HCT116 (cell line): ENCODE measurements around the gene P2RX1. TPM values are rescaled to one million over a fixed set of nuclear protein-coding genes. Genes with fewer than 3 reads are reported as not detected.

ENCODE experiments used
- ATAC-seq: fragments of 200-7000 bp; cut with Tn5 transposase; 2 replicates; pipeline ENCODE4 v1.9.1; 2020; ENCODE audit warnings: mild to moderate bottlenecking, moderate library complexity
- BruUV-seq: library from RNA; stranded (reverse); fragments of 400-500 nt; replicated peaks from 2 replicates; lab custom pipeline; 2021; lab: Mats Ljungman, UMichigan
- CTCF ChIA-PET: fragments of 300-600 bp; sonication (Branson Sonifier 250); formaldehyde crosslinking; loops from one replicate; lab custom pipeline; 2021; ENCODE audit warnings: antibody characterized with exemption; lab: Charles Lee
- POLR2A ChIA-PET: fragments of 300-600, 350-600 bp; sonication (Branson Sonifier 250); formaldehyde crosslinking; loops from one replicate; lab custom pipeline; 2021; ENCODE audit warnings: antibody characterized with exemption; lab: Charles Lee
- RAD21 ChIA-PET, 2 experiments: fragments of 300-600 bp; sonication (Branson Sonifier 250); formaldehyde crosslinking; loops; one replicate each; lab custom pipeline; 2023; ENCODE audit warnings: low total read pairs in 2 of 2; ENCODE audit not compliant: uncharacterized antibody in 2 of 2, unreplicated experiment in 2 of 2, low non-redundant PET in 1 of 2; lab: Charles Lee
- DNase-seq: peaks from one replicate; pipeline ENCODE4 v3.0.0-alpha.2; 2010; ENCODE audit warnings: low read depth, low spot score
- H2AFZ ChIP-seq: fragments of 200-600 bp; shearing (Covaris generic), sonication (generic); 2 replicates; pipeline ENCODE4 v1.6.1; 2017; ENCODE audit warnings: low read depth, mixed run types, mixed read lengths, antibody characterized with exemption, low read length; ENCODE audit not compliant: poor library complexity, severe bottlenecking
- H3K27ac ChIP-seq: 2 replicates; pipeline ENCODE4 v1.5.1; 2012; ENCODE audit warnings: low read depth, low read length
- H3K27me3 ChIP-seq: fragments of 200-600 bp; sonication (generic); 2 replicates; pipeline ENCODE4 v1.6.1; 2016; ENCODE audit warnings: mixed run types, low read length, mixed read lengths; ENCODE audit not compliant: insufficient read depth
- H3K36me3 ChIP-seq, 2 experiments: fragments of 200-500 bp in 1 of 2; fragments of 200-600 bp in 1 of 2; sonication (Bioruptor generic) in 1 of 2; sonication (generic) in 1 of 2; 2 replicates each; pipeline versions ENCODE4 v1.5.1 to v1.6.1; 2014 to 2016; ENCODE audit warnings: low read length in 2 of 2, inconsistent platforms in 1 of 2, mixed read lengths in 1 of 2, mixed run types in 1 of 2; ENCODE audit not compliant: insufficient read depth in 2 of 2, control insufficient read depth in 1 of 2
- H3K4me1 ChIP-seq, 2 experiments: fragments of 200-600 bp in 1 of 2; sonication (generic) in 1 of 2; 2 replicates each; pipeline versions ENCODE4 v1.5.1 to v1.6.1; 2012 to 2017; ENCODE audit warnings: low read length in 2 of 2, inconsistent platforms in 1 of 2, mild to moderate bottlenecking in 1 of 2, mixed read lengths in 1 of 2, mixed run types in 1 of 2, moderate library complexity in 1 of 2; ENCODE audit not compliant: insufficient read depth in 2 of 2, control insufficient read depth in 1 of 2
- H3K4me2 ChIP-seq: fragments of 200-600 bp; sonication (generic); 2 replicates; pipeline ENCODE4 v1.6.1; 2017; ENCODE audit warnings: mixed run types, low read length, mixed read lengths
- H3K4me3 ChIP-seq, 2 experiments: fragments of 200-600 bp in 1 of 2; sonication (generic) in 1 of 2; replicated peaks in 1 of 2; 2 replicates each; pipeline ENCODE4 v1.5.1; 2011 to 2016; ENCODE audit warnings: low read length in 2 of 2, control low read depth in 1 of 2, low read depth in 1 of 2, mild to moderate bottlenecking in 1 of 2, mixed read lengths in 1 of 2, mixed run types in 1 of 2
- H3K79me2 ChIP-seq: fragments of 200-600 bp; sonication (generic); 2 replicates; pipeline ENCODE4 v1.6.1; 2017; ENCODE audit warnings: mild to moderate bottlenecking, mixed run types, low read length, moderate library complexity, mixed read lengths; ENCODE audit not compliant: insufficient read depth
- H3K9ac ChIP-seq: fragments of 200-600 bp; sonication (generic); 2 replicates; pipeline ENCODE4 v1.6.1; 2016; ENCODE audit warnings: low read length, mixed read lengths
- H3K9me2 ChIP-seq: fragments of 200-600 bp; sonication (generic), shearing (Covaris generic); 2 replicates; pipeline ENCODE4 v1.6.1; 2017; ENCODE audit warnings: mixed run types, mild to moderate bottlenecking, moderate library complexity; ENCODE audit not compliant: insufficient read depth
- H3K9me3 ChIP-seq, 2 experiments: fragments of 200-500 bp in 1 of 2; fragments of 200-600 bp in 1 of 2; sonication (Bioruptor generic) in 1 of 2; sonication (generic) in 1 of 2; 2 replicates each; pipeline ENCODE4 v1.6.1; 2014 to 2017; ENCODE audit warnings: low read length in 2 of 2, mixed read lengths in 2 of 2, inconsistent platforms in 1 of 2, low read depth in 1 of 2, mild to moderate bottlenecking in 1 of 2, mixed run types in 1 of 2, moderate library complexity in 1 of 2; ENCODE audit not compliant: control insufficient read depth in 1 of 2, insufficient read depth in 1 of 2
- H4K20me1 ChIP-seq: fragments of 200-600 bp; sonication (generic), shearing (Covaris generic); 2 replicates; pipeline ENCODE4 v1.6.1; 2017; ENCODE audit warnings: mixed run types, mild to moderate bottlenecking, moderate library complexity; ENCODE audit not compliant: insufficient read depth
- CBX3 ChIP-seq: IDR thresholded peaks from 2 replicates; pipeline ENCODE4 v1.6.1; 2012; ENCODE audit warnings: low read depth
- CEBPB ChIP-seq: IDR thresholded peaks from 2 replicates; pipeline ENCODE4 v1.6.1; 2012; ENCODE audit warnings: low read depth
- EGR1 ChIP-seq: IDR thresholded peaks from 2 replicates; pipeline ENCODE4 v1.6.1; 2012; ENCODE audit warnings: low read depth
- EZH2 ChIP-seq: fragments of 200-600 bp; sonication (generic); IDR thresholded peaks from 2 replicates; pipeline ENCODE4 v1.6.1; 2017; ENCODE audit warnings: antibody characterized with exemption, mixed run types
- EZH2phosphoT487 ChIP-seq: fragments of 200-600 bp; IDR thresholded peaks from 2 replicates; pipeline ENCODE4 v1.6.1; 2018; ENCODE audit warnings: antibody characterized with exemption, borderline replicate concordance
- POLR2A ChIP-seq: IDR thresholded peaks from 2 replicates; pipeline ENCODE4 v1.7.0; 2011; ENCODE audit warnings: borderline replicate concordance; ENCODE audit not compliant: insufficient read depth, insufficient read length; ENCODE audit errors: extremely low read depth
- POLR2AphosphoS5 ChIP-seq: IDR thresholded peaks from 2 replicates; pipeline ENCODE4 v1.6.1; 2011; ENCODE audit warnings: mild to moderate bottlenecking, low read depth, low read length, moderate library complexity
- RAD21 ChIP-seq: IDR thresholded peaks from 2 replicates; pipeline ENCODE4 v1.6.1; 2012; ENCODE audit warnings: low read depth, mild to moderate bottlenecking
- SIN3A ChIP-seq: IDR thresholded peaks from 2 replicates; pipeline ENCODE4 v1.6.1; 2012; ENCODE audit warnings: low read depth
- SP1 ChIP-seq: IDR thresholded peaks from 2 replicates; pipeline ENCODE4 v1.6.1; 2012; ENCODE audit warnings: low read depth
- ZFX ChIP-seq: fragments of 450-650 bp; IDR thresholded peaks from 2 replicates; pipeline ENCODE4 v1.6.1; 2017
- ZNF274 ChIP-seq: fragments of 200-500 bp; sonication (Bioruptor generic); IDR thresholded peaks from 2 replicates; pipeline ENCODE4 v1.6.1; 2014; ENCODE audit warnings: mild to moderate bottlenecking, low read depth, low read length, inconsistent platforms
- intact Hi-C: fragments of 100-400 bp; cut with micrococcal nuclease; formaldehyde crosslinking; loops from 2 replicates; pipeline ENCODE4 v1.10.0; 2022
- total RNA-seq: library from RNA; stranded (reverse); gene quantifications from one replicate; pipeline ENCODE4 v1.2.1, GENCODE V29; 2021; ENCODE audit not compliant: unreplicated experiment
- TF ChIP-seq, protein P1 (sequence below): IDR thresholded peaks from 2 replicates; pipeline ENCODE4 v1.6.1; 2012
- TF ChIP-seq, protein P2 (sequence below): IDR thresholded peaks from 2 replicates; pipeline ENCODE4 v1.6.1; 2012
- TF ChIP-seq, protein P3 (sequence below): IDR thresholded peaks from 2 replicates; pipeline ENCODE4 v1.6.1; 2012; ENCODE audit warnings: low read depth
- TF ChIP-seq, protein P4 (sequence below): IDR thresholded peaks from 2 replicates; pipeline ENCODE4 v1.6.1; 2011; ENCODE audit warnings: mild to moderate bottlenecking, low read length, moderate library complexity; ENCODE audit not compliant: insufficient replicate concordance; ENCODE audit errors: extremely low read depth

Gene P2RX1
- total RNA-seq, 1 experiment from 2014 or later: not detected

DNA sequence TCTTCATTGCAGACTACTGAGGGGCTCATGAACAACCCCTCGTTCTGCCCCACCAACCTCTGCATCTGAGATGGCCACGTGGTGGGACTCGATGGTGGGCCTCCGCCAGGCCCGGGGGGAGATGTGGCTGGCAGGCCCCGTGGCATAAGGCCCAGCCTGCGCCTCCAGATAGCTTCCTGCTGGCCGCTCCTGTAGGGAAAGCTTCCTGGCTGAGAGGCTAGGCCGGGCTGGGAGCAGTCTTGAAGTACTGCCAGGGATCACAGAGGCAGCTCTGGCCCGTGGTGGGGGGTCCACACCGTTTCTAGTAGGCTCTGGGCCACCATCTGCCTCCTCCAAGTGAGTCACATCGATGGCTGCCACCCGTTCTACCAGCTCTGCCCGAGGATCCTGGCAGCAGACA, 31.0 kb downstream of the P2RX1 start:
- Histone ChIP-seq H3K9me2 (no peaks in the 10 kb centered on the region), H3K4me1 (peaks cover 42 to 49% of the 10 kb centered on the region in 2 experiments), H3K27ac (0 out of 2 replicates have a peak overlapping the region, but pooled peaks have one; percentile 22), H3K9ac (no peak overlapping the region; the same call in 1 of the 2 replicates), H3K27me3 (no peaks in the 10 kb centered on the region), H4K20me1 (no peaks in the 10 kb centered on the region), H3K9me3 (no peaks in the 10 kb centered on the region), H3K4me3 (no peak overlapping the region), H3K36me3 (peaks cover 4 to 13% of the 10 kb centered on the region in 2 experiments; a peak in 2 of 4 replicates), H3K79me2 (peaks cover 16% of the 10 kb centered on the region; the same call in 1 of the 2 replicates), H2AFZ (no peak overlapping the region), H3K4me2 (0 out of 2 replicates have a peak overlapping the region, but pooled peaks have one; percentile 61)
- ATAC-seq (no peak), DNase-seq (no peak)
- CTCF ChIA-PET: interaction anchor here (0.8 kb wide), 1 partner anchor 29 kb away, joined by 3 read pairs; no protein-coding TSS in a partner anchor
- intact Hi-C loops: no loop called here
- POLR2A ChIA-PET: no interaction called here
- RAD21 ChIA-PET: interaction anchor here in 1 of 2 experiments (0.6 kb wide), 1 partner anchor 117 kb away, joined by 3 read pairs; no protein-coding TSS in a partner anchor
- BruUV-seq: no TSS peak
- no peak for TF ChIP-seq CEBPB
- TF ChIP-seq ZNF274: no peak

DNA sequence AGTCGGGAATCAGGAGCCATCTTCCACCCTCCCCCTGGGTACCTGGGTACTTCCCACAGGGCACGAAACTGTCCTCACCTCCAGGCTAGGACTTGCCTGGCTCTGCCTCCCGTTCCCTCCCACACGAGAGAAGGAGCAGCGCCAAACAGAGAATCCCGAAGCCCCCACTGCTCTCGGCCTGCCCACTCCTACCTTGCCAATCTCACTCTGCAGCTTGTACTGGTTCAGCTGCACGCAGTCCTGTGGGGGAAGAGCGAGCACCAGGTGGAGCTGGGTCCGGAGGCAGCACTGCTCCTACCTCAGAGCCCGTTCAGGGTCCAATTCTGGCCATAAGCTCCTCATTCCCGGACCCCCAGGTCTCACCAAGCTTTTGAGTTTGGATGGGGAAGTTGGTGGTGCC, 32.1 kb downstream of the P2RX1 start:
- Histone ChIP-seq H3K27me3 (no peaks in the 10 kb centered on the region), H3K9ac (no peak overlapping the region), H3K36me3 (peaks cover 4 to 13% of the 10 kb centered on the region in 2 experiments; a peak in 2 of 4 replicates), H3K4me2 (no peak overlapping the region), H3K4me3 (no peak overlapping the region), H3K79me2 (peaks cover 13% of the 10 kb centered on the region; the same call in 1 of the 2 replicates), H3K9me2 (no peaks in the 10 kb centered on the region), H3K27ac (no peak overlapping the region), H3K4me1 (peaks cover 31 to 38% of the 10 kb centered on the region in 2 experiments), H4K20me1 (no peaks in the 10 kb centered on the region), H2AFZ (no peak overlapping the region), H3K9me3 (no peaks in the 10 kb centered on the region)
- RAD21 ChIA-PET: no interaction called here
- CTCF ChIA-PET: no interaction called here
- POLR2A ChIA-PET: no interaction called here
- ATAC-seq (no peak), DNase-seq (no peak)
- BruUV-seq: no TSS peak
- intact Hi-C loops: no loop called here
- TF ChIP-seq CEBPB (no peak), SIN3A (no peak), CBX3 (no peak), POLR2A (no peak), ZNF274 (no peak), EZH2phosphoT487 (no peak), EGR1 (no peak), EZH2 (no peak), RAD21 (no peak), ZFX (no peak), SP1 (no peak), POLR2AphosphoS5 (no peak)
- TF ChIP-seq, protein P1, sequence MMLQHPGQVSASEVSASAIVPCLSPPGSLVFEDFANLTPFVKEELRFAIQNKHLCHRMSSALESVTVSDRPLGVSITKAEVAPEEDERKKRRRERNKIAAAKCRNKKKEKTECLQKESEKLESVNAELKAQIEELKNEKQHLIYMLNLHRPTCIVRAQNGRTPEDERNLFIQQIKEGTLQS: no peak
- TF ChIP-seq, protein P2, sequence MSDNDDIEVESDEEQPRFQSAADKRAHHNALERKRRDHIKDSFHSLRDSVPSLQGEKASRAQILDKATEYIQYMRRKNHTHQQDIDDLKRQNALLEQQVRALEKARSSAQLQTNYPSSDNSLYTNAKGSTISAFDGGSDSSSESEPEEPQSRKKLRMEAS: no peak
- TF ChIP-seq, protein P3, sequence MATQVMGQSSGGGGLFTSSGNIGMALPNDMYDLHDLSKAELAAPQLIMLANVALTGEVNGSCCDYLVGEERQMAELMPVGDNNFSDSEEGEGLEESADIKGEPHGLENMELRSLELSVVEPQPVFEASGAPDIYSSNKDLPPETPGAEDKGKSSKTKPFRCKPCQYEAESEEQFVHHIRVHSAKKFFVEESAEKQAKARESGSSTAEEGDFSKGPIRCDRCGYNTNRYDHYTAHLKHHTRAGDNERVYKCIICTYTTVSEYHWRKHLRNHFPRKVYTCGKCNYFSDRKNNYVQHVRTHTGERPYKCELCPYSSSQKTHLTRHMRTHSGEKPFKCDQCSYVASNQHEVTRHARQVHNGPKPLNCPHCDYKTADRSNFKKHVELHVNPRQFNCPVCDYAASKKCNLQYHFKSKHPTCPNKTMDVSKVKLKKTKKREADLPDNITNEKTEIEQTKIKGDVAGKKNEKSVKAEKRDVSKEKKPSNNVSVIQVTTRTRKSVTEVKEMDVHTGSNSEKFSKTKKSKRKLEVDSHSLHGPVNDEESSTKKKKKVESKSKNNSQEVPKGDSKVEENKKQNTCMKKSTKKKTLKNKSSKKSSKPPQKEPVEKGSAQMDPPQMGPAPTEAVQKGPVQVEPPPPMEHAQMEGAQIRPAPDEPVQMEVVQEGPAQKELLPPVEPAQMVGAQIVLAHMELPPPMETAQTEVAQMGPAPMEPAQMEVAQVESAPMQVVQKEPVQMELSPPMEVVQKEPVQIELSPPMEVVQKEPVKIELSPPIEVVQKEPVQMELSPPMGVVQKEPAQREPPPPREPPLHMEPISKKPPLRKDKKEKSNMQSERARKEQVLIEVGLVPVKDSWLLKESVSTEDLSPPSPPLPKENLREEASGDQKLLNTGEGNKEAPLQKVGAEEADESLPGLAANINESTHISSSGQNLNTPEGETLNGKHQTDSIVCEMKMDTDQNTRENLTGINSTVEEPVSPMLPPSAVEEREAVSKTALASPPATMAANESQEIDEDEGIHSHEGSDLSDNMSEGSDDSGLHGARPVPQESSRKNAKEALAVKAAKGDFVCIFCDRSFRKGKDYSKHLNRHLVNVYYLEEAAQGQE: no peak
- TF ChIP-seq, protein P4, sequence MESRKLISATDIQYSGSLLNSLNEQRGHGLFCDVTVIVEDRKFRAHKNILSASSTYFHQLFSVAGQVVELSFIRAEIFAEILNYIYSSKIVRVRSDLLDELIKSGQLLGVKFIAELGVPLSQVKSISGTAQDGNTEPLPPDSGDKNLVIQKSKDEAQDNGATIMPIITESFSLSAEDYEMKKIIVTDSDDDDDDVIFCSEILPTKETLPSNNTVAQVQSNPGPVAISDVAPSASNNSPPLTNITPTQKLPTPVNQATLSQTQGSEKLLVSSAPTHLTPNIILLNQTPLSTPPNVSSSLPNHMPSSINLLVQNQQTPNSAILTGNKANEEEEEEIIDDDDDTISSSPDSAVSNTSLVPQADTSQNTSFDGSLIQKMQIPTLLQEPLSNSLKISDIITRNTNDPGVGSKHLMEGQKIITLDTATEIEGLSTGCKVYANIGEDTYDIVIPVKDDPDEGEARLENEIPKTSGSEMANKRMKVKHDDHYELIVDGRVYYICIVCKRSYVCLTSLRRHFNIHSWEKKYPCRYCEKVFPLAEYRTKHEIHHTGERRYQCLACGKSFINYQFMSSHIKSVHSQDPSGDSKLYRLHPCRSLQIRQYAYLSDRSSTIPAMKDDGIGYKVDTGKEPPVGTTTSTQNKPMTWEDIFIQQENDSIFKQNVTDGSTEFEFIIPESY: no peak
